ENCODE measurements around the gene PARD3B.

DNA sequence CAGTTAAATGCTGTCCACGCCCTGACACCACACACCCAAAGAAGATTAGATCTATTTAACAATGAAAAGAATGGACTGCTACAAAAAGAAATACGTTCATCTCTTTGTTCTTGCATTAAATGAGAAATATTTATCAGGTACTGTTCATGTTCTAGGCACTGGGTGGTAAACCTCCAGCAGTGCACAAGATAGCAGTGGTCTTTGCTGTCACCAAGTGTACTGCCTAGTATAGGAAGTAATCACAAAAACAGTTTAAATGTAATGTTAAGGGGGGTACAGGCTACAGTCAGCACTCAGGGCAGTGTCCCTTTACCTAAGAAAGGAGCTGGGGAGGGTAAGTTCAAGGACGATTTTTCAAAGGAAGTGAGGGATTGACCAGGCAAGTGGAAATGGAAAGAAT is 443.6 kb downstream of the PARD3B start:
- TF ChIP-seq, protein P1, sequence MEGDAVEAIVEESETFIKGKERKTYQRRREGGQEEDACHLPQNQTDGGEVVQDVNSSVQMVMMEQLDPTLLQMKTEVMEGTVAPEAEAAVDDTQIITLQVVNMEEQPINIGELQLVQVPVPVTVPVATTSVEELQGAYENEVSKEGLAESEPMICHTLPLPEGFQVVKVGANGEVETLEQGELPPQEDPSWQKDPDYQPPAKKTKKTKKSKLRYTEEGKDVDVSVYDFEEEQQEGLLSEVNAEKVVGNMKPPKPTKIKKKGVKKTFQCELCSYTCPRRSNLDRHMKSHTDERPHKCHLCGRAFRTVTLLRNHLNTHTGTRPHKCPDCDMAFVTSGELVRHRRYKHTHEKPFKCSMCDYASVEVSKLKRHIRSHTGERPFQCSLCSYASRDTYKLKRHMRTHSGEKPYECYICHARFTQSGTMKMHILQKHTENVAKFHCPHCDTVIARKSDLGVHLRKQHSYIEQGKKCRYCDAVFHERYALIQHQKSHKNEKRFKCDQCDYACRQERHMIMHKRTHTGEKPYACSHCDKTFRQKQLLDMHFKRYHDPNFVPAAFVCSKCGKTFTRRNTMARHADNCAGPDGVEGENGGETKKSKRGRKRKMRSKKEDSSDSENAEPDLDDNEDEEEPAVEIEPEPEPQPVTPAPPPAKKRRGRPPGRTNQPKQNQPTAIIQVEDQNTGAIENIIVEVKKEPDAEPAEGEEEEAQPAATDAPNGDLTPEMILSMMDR (IDR thresholded peaks at IDR 0.05; ENCODE audit: low read depth, low read length) = no peak
- no peak for TF ChIP-seq MYC (IDR thresholded peaks at IDR 0.05; ENCODE audit: low read depth, low read length)
- TF ChIP-seq POLR2A (IDR thresholded peaks at IDR 0.05; ENCODE audit: extremely low read depth, insufficient read length) = no peak
- TF ChIP-seq, protein P2, sequence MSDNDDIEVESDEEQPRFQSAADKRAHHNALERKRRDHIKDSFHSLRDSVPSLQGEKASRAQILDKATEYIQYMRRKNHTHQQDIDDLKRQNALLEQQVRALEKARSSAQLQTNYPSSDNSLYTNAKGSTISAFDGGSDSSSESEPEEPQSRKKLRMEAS (IDR thresholded peaks at IDR 0.05; ENCODE audit: low read depth, low read length) = no peak
